WTC11 (cell line): ENCODE data around the gene SINHCAF. TPM values are rescaled to one million over a fixed set of nuclear protein-coding genes. Genes with fewer than 3 reads are reported as not detected.

ENCODE experiments used
- ATAC-seq: fragments of 200-7000 bp; cut with Tn5 transposase; 2 replicates; pipeline ENCODE4 v1.10.0; 2021; ENCODE audit warnings: mild to moderate bottlenecking, moderate library complexity
- CTCF ChIA-PET: fragments of 300-600 bp; sonication (Branson Sonifier 250); formaldehyde crosslinking; loops from one replicate; lab custom pipeline; 2021; ENCODE audit warnings: antibody characterized with exemption; lab: Charles Lee
- POLR2A ChIA-PET: fragments of 350-600 bp; sonication (Branson Sonifier 250); formaldehyde crosslinking; loops from one replicate; lab custom pipeline; 2021; ENCODE audit warnings: antibody characterized with exemption; lab: Charles Lee
- DNase-seq: peaks from one replicate; pipeline ENCODE4 v3.0.0; 2021; ENCODE audit warnings: low spot score
- H3K27ac Mint-ChIP-seq: 2 replicates; pipeline ENCODE4 v1.8.0; 2021; ENCODE audit warnings: mixed read lengths
- H3K27me3 Mint-ChIP-seq: 2 replicates; pipeline ENCODE4 v1.8.0; 2021; ENCODE audit warnings: low read depth, mild to moderate bottlenecking, moderate library complexity, mixed read lengths
- H3K36me3 Mint-ChIP-seq: 2 replicates; pipeline ENCODE4 v1.8.0; 2021; ENCODE audit warnings: mixed read lengths
- H3K4me1 Mint-ChIP-seq: 2 replicates; pipeline ENCODE4 v1.8.0; 2022; ENCODE audit warnings: mixed read lengths
- H3K4me3 Mint-ChIP-seq: 2 replicates; pipeline ENCODE4 v1.8.0; 2021; ENCODE audit warnings: mild to moderate bottlenecking, moderate library complexity, mixed read lengths
- H3K9me3 Mint-ChIP-seq: 2 replicates; pipeline ENCODE4 v1.8.0; 2021; ENCODE audit warnings: mixed read lengths
- ARID4B ChIP-seq: sonication (generic); formaldehyde crosslinking; IDR thresholded peaks from 2 replicates; pipeline ENCODE4 v1.8.0; 2023; ENCODE audit warnings: missing genetic modification reagents, mild to moderate bottlenecking, borderline replicate concordance
- ATF2 ChIP-seq: sonication (generic); formaldehyde crosslinking; IDR thresholded peaks from 2 replicates; pipeline ENCODE4 v1.8.1; 2022; ENCODE audit warnings: low read depth, missing genetic modification reagents, borderline replicate concordance
- CBFB ChIP-seq: sonication (generic); formaldehyde crosslinking; IDR thresholded peaks from 2 replicates; pipeline ENCODE4 v1.8.1; 2022; ENCODE audit warnings: mild to moderate bottlenecking, low read depth, missing genetic modification reagents
- CDX4 ChIP-seq: fragments of 250-450 bp; sonication (Bioruptor Pico); IDR thresholded peaks from 2 replicates; pipeline ENCODE4 v1.9.0; 2021; ENCODE audit warnings: moderate library complexity, mild to moderate bottlenecking, inconsistent platforms, borderline replicate concordance
- E2F1 ChIP-seq: sonication (generic); formaldehyde crosslinking; IDR thresholded peaks from 2 replicates; pipeline ENCODE4 v1.8.0; 2022; ENCODE audit warnings: mild to moderate bottlenecking, missing genetic modification reagents
- ELF4 ChIP-seq: sonication (generic); formaldehyde crosslinking; IDR thresholded peaks from 2 replicates; pipeline ENCODE4 v1.8.1; 2022; ENCODE audit warnings: low read depth, mild to moderate bottlenecking, moderate library complexity, missing genetic modification reagents
- FOXJ3 ChIP-seq: sonication (generic); formaldehyde crosslinking; IDR thresholded peaks from 2 replicates; pipeline ENCODE4 v1.9.0; 2021; ENCODE audit warnings: missing genetic modification reagents, mild to moderate bottlenecking, borderline replicate concordance
- FOXP1 ChIP-seq: sonication (generic); formaldehyde crosslinking; IDR thresholded peaks from 2 replicates; pipeline ENCODE4 v1.8.0; 2022; ENCODE audit warnings: missing genetic modification reagents, mild to moderate bottlenecking, moderate library complexity, borderline replicate concordance
- FOXP4 ChIP-seq: sonication (generic); formaldehyde crosslinking; IDR thresholded peaks from 2 replicates; pipeline ENCODE4 v1.8.0; 2022; ENCODE audit warnings: mild to moderate bottlenecking, missing genetic modification reagents
- IRF1 ChIP-seq: sonication (generic); formaldehyde crosslinking; IDR thresholded peaks from 2 replicates; pipeline ENCODE4 v1.8.0; 2023; ENCODE audit warnings: missing genetic modification reagents
- MAX ChIP-seq: sonication (generic); formaldehyde crosslinking; IDR thresholded peaks from 2 replicates; pipeline ENCODE4 v1.8.0; 2022; ENCODE audit warnings: mild to moderate bottlenecking, missing genetic modification reagents
- SP1 ChIP-seq: sonication (generic); formaldehyde crosslinking; conservative IDR thresholded peaks from 2 replicates; pipeline ENCODE4 v1.8.1; 2022; ENCODE audit warnings: missing genetic modification reagents
- TEAD4 ChIP-seq: sonication (generic); formaldehyde crosslinking; IDR thresholded peaks from 2 replicates; pipeline ENCODE4 v1.8.0; 2022; ENCODE audit warnings: mild to moderate bottlenecking, missing genetic modification reagents
- USF1 ChIP-seq: sonication (generic); formaldehyde crosslinking; IDR thresholded peaks from 2 replicates; pipeline ENCODE4 v1.8.0; 2022; ENCODE audit warnings: mild to moderate bottlenecking, missing genetic modification reagents
- ZNF121 ChIP-seq: sonication (generic); formaldehyde crosslinking; IDR thresholded peaks from 2 replicates; pipeline ENCODE4 v1.8.0; 2023; ENCODE audit warnings: missing genetic modification reagents
- ZNF232 ChIP-seq: sonication (generic); formaldehyde crosslinking; IDR thresholded peaks from 2 replicates; pipeline ENCODE4 v1.8.0; 2022; ENCODE audit warnings: mild to moderate bottlenecking, missing genetic modification reagents
- ZNF281 ChIP-seq: sonication (generic); formaldehyde crosslinking; IDR thresholded peaks from 2 replicates; pipeline ENCODE4 v1.8.0; 2023; ENCODE audit warnings: mild to moderate bottlenecking, missing genetic modification reagents
- total RNA-seq: library from RNA; stranded (reverse); gene quantifications from 3 replicates; pipeline ENCODE4 v1.2.3, GENCODE V29; 2021

SINHCAF gene
- total RNA-seq, 1 experiment from 2014 or later, result 407 TPM

GRCh38 chr12:31337952-31338351, 12.0 kb upstream of the SINHCAF start:
- Mint-ChIP-seq H3K4me3 (no peak overlapping the region), H3K36me3 (no peaks in the 10 kb centered on the region), H3K4me1 (peaks cover 32% of the 10 kb centered on the region), H3K9me3 (peaks cover 4% of the 10 kb centered on the region; the same call in 1 of the 2 replicates), H3K27ac (peak overlapping the region; percentile 50), H3K27me3 (no peaks in the 10 kb centered on the region)
- CTCF ChIA-PET, result interaction anchor here (0.6 to 1.4 kb wide), 3 partner anchors 12 to 66 kb away, joined by 3 read pairs; partner anchors contain the start of gene SINHCAF
- POLR2A ChIA-PET, result interaction anchor here (0.6 to 3.4 kb wide), 3 partner anchors 10 to 103 kb away, joined by 3 to 14 read pairs (median 5); partner anchors contain the start of gene SINHCAF
- TF ChIP-seq ZNF281 (CRISPR knock-in tag) (no peak), USF1 (no peak), IRF1 (no peak), TEAD4 (CRISPR knock-in tag) (no peak), CBFB (CRISPR knock-in tag) (no peak), ZNF232 (CRISPR knock-in tag) (no peak), FOXJ3 (CRISPR knock-in tag) (no peak)
- no peak for DNase-seq
- ATAC-seq, result no peak

GRCh38 chr12:31331242-31331641, 5.3 kb upstream of the SINHCAF start:
- ATAC-seq, result no peak
- no peak overlapping the region for H3K4me3 Mint-ChIP-seq
- H3K9me3 Mint-ChIP-seq, result peaks cover 4% of the 10 kb centered on the region; the same call in 1 of the 2 replicates
- H3K36me3 Mint-ChIP-seq, result no peaks in the 10 kb centered on the region
- TF ChIP-seq ARID4B, result no peak
- TF ChIP-seq FOXP4, result no peak
- no peak for TF ChIP-seq CBFB (CRISPR knock-in tag)
- no peak for TF ChIP-seq ELF4 (CRISPR knock-in tag)
- no peak for TF ChIP-seq ATF2 (CRISPR knock-in tag)
- TF ChIP-seq FOXP1 (CRISPR knock-in tag), result no peak
- TF ChIP-seq SP1 (CRISPR knock-in tag), result no peak
- no peak for TF ChIP-seq MAX (CRISPR knock-in tag)
- TF ChIP-seq ZNF121 (CRISPR knock-in tag), result no peak
- no peak for TF ChIP-seq E2F1 (CRISPR knock-in tag)
- TF ChIP-seq CDX4 (CRISPR knock-in tag), result no peak
- no peak for DNase-seq
- no peaks in the 10 kb centered on the region for H3K27me3 Mint-ChIP-seq
- peaks cover 13% of the 10 kb centered on the region for H3K4me1 Mint-ChIP-seq
- ChIA-PET CTCF (interaction anchor here (1.3 kb wide), 1 partner anchor 40 kb away, joined by 3 read pairs; no protein-coding TSS in a partner anchor), POLR2A (interaction anchor here (1.0 kb wide), 1 partner anchor 8 kb away, joined by 3 read pairs; no protein-coding TSS in a partner anchor)
- H3K27ac Mint-ChIP-seq, result no peak overlapping the region
